Measurements from ENCODE around the gene CSNK1G1.
"Not testable (repeated sequence)": the region's sequence is repeated elsewhere in the genome, so short reads cannot be mapped to it uniquely, and the experiment has no call there.

Gene CSNK1G1

GRCh38 chr15:64284042-64284441 is 71.9 kb downstream of the CSNK1G1 start:
- Mint-ChIP-seq H3K27ac (no peak overlapping the region), H3K9me3 (no peaks in the 10 kb centered on the region), H3K36me3 (ENCODE audit: low read depth) (peaks cover 4% of the 10 kb centered on the region), H3K4me1 (peaks cover 17% of the 10 kb centered on the region), H3K4me3 (no peak overlapping the region), H3K27me3 (ENCODE audit: low read depth) (no peaks in the 10 kb centered on the region)
- TF ChIP-seq CTCF (IDR thresholded peaks at IDR 0.05; ENCODE audit: unreplicated experiment in 3 of 3): no peak

GRCh38 chr15:64282701-64283100 is 73.3 kb downstream of the CSNK1G1 start:
- Mint-ChIP-seq H3K27ac (no peak overlapping the region), H3K4me3 (no peak overlapping the region), H3K27me3 (ENCODE audit: low read depth) (no peaks in the 10 kb centered on the region), H3K9me3 (no peaks in the 10 kb centered on the region), H3K4me1 (peaks cover 9% of the 10 kb centered on the region), H3K36me3 (ENCODE audit: low read depth) (peaks cover 4% of the 10 kb centered on the region)
- TF ChIP-seq CTCF (IDR thresholded peaks at IDR 0.05; ENCODE audit: unreplicated experiment in 3 of 3): no peak

GRCh38 chr15:64279131-64279530 is 76.8 kb downstream of the CSNK1G1 start:
- H3K36me3 Mint-ChIP-seq (ENCODE audit: low read depth): peaks cover 4% of the 10 kb centered on the region
- no peaks in the 10 kb centered on the region for H3K9me3 Mint-ChIP-seq
- TF ChIP-seq CTCF (IDR thresholded peaks at IDR 0.05; ENCODE audit: unreplicated experiment in 3 of 3): no peak
- H3K27me3 Mint-ChIP-seq (ENCODE audit: low read depth): no peaks in the 10 kb centered on the region
- H3K4me1 Mint-ChIP-seq: no peaks in the 10 kb centered on the region
- H3K27ac Mint-ChIP-seq: no peak overlapping the region
- no peak overlapping the region for H3K4me3 Mint-ChIP-seq

GRCh38 chr15:64275934-64276333 is 80.0 kb downstream of the CSNK1G1 start:
- no peaks in the 10 kb centered on the region for H3K4me1 Mint-ChIP-seq
- no peaks in the 10 kb centered on the region for H3K27me3 Mint-ChIP-seq (ENCODE audit: low read depth)
- TF ChIP-seq CTCF (IDR thresholded peaks at IDR 0.05; ENCODE audit: unreplicated experiment in 3 of 3): no peak
- H3K9me3 Mint-ChIP-seq: no peaks in the 10 kb centered on the region
- H3K27ac Mint-ChIP-seq: no peak overlapping the region
- H3K36me3 Mint-ChIP-seq (ENCODE audit: low read depth): peaks cover 19% of the 10 kb centered on the region
- no peak overlapping the region for H3K4me3 Mint-ChIP-seq

- H3K27ac Mint-ChIP-seq: no peak overlapping the region
- no peaks in the 10 kb centered on the region for H3K9me3 Mint-ChIP-seq
- peaks cover 15% of the 10 kb centered on the region for H3K36me3 Mint-ChIP-seq (ENCODE audit: low read depth)
- no peaks in the 10 kb centered on the region for H3K4me1 Mint-ChIP-seq
- TF ChIP-seq CTCF (IDR thresholded peaks at IDR 0.05; ENCODE audit: unreplicated experiment in 3 of 3): no peak
- H3K27me3 Mint-ChIP-seq (ENCODE audit: low read depth): no peaks in the 10 kb centered on the region
- H3K4me3 Mint-ChIP-seq: no peak overlapping the region
Observed at GRCh38 chr15:64274341-64274950, 81.5 kb downstream of the CSNK1G1 start.

- Mint-ChIP-seq H3K27ac (no peak overlapping the region), H3K9me3 (peaks cover 21% of the 10 kb centered on the region), H3K27me3 (ENCODE audit: low read depth) (no peaks in the 10 kb centered on the region), H3K4me1 (no peaks in the 10 kb centered on the region), H3K36me3 (ENCODE audit: low read depth) (peaks cover 38% of the 10 kb centered on the region), H3K4me3 (no peak overlapping the region)
- no peak for TF ChIP-seq CTCF (IDR thresholded peaks at IDR 0.05; ENCODE audit: unreplicated experiment in 3 of 3)
Observed at GRCh38 chr15:64267331-64267973, 88.5 kb downstream of the CSNK1G1 start.

- H3K4me1 Mint-ChIP-seq; H3K4me3 Mint-ChIP-seq; H3K27ac Mint-ChIP-seq; H3K27me3 Mint-ChIP-seq (ENCODE audit: low read depth): not testable (repeated sequence)
- peaks cover 21% of the 10 kb centered on the region for H3K9me3 Mint-ChIP-seq
- H3K36me3 Mint-ChIP-seq (ENCODE audit: low read depth): peaks cover 35% of the 10 kb centered on the region
Observed at GRCh38 chr15:64265188-64265587, 90.8 kb downstream of the CSNK1G1 start.
